Measurements from ENCODE around the gene C2orf49.
A peak's percentile ranks its signal among the peaks of the same experiment; 100 is the strongest.
"Not testable (repeated sequence)": the region's sequence is repeated elsewhere in the genome, so short reads cannot be mapped to it uniquely, and the experiment has no call there.

C2orf49 gene

DNA sequence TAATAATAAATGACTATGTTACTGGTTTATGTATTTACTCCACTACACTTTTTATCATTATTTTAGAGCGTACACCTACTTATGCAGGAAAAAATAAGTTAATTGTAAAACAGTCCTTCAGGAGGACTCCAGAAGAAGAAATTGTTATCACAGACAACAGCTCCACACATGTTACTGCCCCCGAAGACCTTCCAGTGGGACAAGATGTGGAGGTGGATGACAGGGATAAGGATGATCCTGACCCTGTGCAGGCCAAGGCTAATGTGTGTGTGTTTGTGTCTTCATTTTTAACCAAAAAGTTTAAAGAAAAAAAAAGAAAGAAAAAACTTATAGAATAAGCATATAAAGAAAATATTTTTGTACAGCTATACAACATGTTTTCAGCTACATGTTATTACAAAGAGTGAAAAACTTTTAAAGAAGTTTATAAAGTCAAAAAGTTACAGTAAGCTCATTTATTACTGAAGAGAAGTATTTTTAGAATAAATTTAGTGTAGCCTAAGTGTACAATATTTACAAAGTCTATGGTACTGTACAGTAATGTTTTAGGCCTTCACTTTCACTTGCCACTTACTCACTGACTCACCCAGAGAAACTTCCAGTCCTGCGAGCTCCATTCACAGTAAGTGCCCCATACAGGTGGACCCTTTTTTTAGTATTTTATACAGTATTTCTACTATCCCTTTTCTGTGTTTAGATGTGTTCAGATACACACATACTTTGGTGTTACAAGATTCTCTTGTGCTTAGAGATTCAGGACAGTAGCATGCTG lies 15.3 kb upstream of the C2orf49 start:
- no peak for DNase-seq (ENCODE audit: low read depth in 2 of 2)

DNA sequence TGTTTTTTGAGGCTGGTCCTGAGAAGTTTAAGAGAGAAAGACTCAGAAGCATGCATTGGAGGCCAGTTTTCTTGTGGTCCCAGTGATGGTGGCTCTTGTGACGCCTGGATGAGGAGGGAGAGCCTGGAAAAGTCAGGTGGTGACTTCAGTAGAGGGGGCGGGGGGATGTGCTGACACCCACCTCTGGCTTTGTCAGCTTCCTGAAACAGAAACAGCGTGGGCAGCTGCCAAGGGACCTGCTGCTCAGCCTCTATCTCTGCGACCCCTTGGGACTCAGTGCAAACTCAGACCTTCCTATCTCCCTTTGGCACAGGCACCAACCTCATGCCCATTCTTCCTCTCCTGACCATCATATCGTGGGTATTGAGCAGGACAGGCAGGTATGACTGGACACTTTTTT lies 14.2 kb upstream of the C2orf49 start:
- DNase-seq (ENCODE audit: low read depth in 2 of 2), result no peak

GRCh38 chr2:105324101-105324500 lies 13.2 kb upstream of the C2orf49 start:
- DNase-seq (ENCODE audit: low read depth in 2 of 2), result no peak

GRCh38 chr2:105324732-105325131 lies 12.6 kb upstream of the C2orf49 start:
- DNase-seq (ENCODE audit: low read depth in 2 of 2), result no peak

DNA sequence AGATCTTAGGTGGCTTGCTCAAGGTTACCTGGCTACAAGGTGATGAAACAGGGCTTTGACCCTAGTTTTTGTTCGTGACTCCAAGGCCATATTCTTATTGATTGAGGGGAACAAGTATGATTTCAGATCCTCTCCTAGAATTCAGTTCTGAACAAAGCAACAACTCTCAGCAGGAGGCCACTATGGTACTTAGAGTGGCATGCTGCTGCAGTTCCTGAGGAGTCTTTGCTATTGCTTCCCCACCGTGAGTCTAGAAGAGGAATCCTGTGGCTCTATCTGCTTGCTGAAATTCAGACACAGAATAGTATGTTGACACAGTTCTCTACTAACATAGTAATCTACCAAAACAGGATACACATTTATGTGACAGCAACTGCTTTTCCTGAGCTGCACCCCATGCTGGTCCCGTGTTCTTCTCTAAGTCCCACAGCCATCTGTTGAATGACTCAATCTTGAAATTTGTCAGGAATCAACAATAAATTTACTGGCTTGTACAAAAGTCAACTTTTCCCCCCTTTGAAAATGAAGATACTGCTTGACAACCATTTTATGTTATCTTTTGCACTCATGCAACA lies 11.9 kb upstream of the C2orf49 start:
- no peak for DNase-seq (ENCODE audit: low read depth in 2 of 2)

- not testable (repeated sequence) for DNase-seq (ENCODE audit: low read depth in 2 of 2)
Observed at GRCh38 chr2:105327271-105327670, 10.1 kb upstream of the C2orf49 start.

GRCh38 chr2:105327690-105328089 lies 9.7 kb upstream of the C2orf49 start:
- no peak for DNase-seq (ENCODE audit: low read depth in 2 of 2)

DNA sequence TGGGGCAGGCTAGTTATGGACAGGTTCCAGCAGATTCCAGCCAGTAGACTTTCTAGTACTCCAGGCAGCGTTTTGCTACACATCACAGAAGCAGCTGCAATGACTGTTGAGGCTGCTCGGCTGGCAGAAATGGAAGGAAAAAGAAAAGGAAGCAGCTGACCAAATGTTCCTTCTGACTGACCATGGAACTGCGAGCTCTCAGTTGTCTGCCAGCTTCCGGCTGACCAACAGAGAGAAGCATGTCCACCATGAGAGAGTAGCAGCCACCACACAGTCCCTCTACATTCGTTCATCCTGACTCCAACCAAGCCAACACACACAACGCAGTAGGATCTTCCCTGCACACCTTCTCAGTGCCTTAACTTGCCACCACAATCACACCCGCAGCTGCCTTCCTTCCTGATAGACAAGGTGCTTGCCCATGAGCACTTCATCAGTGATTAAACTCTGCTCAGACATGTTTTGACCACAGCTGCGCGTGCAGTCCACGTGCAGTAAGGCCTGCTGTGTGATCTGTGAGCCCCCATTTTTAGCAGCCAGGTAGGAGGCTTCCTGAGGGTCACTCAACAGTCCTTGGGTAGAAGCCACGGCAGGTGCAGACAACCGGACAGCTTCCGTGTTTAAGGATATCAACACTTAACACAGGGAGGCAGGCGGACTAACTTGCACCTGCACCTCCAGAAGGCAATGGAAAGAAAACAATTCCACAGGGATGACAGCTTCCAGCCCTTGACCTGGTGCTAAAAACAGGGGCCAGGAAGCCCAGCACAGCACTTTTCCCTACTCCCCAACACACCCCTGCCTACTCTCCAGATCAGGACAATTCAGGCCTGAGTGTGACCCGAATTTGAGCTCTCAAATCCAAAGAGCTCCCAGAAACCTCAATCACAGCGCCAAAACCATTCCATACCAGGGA lies 8.8 kb upstream of the C2orf49 start:
- DNase-seq (ENCODE audit: low read depth in 2 of 2), result no peak

GRCh38 chr2:105329197-105329554 lies 8.2 kb upstream of the C2orf49 start:
- DNase-seq (ENCODE audit: low read depth in 2 of 2), result no peak

DNA sequence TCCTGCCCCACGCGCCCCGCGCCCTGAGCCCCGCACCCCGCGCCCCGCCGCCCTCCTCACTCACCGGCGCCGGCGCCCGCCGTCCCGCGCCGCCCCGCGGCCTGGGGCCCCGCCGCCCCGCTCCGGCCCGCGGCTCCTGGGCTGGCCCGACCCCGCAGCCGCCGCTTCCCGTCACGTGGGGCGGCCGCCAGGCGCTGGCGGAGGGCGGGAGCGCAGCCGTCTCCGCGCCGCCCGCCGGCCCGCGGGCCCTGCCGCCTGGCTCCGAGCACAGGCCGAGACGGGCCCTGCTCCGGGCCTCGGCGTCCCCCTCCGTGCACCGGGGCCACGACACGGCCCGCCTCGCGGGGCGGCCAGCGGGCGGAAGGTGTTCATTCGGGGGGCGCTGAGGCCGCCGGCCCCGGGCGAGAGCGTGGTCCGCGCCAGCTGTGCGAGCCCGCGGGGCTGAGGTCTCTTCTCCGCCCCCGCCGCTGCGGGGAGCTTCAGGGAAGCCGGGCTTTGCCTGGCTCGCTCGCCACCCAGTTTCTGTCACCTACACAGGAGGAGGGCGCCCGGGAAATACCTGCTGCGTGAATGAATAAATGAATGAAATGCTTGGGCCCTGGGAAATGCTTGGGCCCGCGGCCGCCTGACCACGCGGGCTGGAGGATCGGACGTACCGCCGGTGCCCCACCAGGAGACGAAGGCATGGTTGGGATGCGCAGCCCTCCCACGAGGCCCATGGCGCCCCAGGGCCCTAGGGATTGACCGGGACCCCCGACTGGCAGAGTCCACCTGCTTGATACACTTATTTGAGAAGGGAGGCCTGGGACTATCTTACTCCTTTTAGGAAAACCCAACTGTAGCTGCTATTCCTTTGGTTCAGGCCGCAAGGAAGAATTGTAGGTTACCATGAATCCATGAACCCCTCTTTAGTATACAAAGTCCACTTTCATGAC lies 7.5 kb upstream of the C2orf49 start, which contains the start of gene TGFBRAP1:
TSS of gene TGFBRAP1 (minus strand) at position 175 of the 935 bp plus-strand sequence. CDS start 21,434 bp downstream, outside the sequence.
- DNase-seq (ENCODE audit: low read depth in 2 of 2), result peak; percentile 38 to 48

GRCh38 chr2:105330681-105331375 lies 6.5 kb upstream of the C2orf49 start:
- no peak for DNase-seq (ENCODE audit: low read depth in 2 of 2)

DNA sequence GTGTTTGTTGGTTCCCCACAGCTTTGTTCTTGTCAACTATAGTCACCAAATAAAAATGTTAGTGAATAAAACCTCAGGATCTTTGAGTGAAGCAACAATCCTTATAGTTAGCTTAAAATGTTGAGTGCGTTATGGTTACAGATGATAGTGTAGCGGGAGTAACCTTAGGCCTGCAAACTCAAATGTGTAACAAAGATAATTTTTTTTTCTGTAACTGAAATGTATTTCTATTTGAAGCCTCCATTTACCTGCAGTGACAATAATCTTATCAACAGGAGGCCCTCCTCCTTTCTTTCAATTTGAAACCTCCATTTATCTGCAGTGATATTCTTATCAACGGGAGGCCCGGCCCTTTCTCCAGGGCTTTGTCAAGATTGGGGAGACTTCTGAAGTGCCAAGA lies 3.1 kb upstream of the C2orf49 start:
- DNase-seq (ENCODE audit: low read depth in 2 of 2), result no peak

GRCh38 chr2:105335469-105335868 lies 1.9 kb upstream of the C2orf49 start:
- no peak for DNase-seq (ENCODE audit: low read depth in 2 of 2)

DNA sequence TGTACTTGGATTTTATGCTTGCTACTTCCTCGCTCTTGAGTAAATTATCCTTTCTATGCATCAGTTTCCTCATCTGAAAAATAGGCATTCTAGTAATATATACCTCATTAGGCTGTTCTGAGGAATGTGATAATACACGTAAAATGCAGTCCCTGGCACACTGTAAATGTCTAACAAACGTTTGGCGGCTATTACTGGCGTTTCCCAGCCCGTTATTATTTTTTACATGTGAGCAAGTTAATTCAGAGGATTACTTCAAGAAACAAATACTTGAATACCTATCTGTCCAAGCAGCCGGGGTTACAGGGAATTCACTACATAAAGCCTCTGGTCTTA lies 586 bp upstream of the C2orf49 start:
- DNase-seq (ENCODE audit: low read depth in 2 of 2), result no peak

DNA sequence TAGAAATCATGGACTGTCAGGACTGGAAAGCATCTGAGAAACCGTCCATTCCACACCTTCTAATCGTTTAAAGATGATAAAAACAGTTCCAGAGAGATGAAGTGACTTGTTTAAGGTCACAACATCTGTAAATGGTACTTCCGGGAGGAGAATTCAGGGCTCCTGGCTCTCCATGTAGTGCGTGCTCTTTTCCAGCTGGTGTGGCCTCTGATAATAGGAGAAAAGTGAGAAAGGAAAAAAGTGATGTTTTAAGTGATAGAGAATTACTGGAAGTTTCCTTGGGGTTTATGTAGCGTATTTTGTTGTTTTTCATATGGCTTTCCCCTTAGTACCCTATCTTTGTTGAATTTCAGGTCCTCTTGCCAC lies 663 bp downstream of the C2orf49 start:
- no peak for DNase-seq (ENCODE audit: low read depth in 2 of 2)

DNA sequence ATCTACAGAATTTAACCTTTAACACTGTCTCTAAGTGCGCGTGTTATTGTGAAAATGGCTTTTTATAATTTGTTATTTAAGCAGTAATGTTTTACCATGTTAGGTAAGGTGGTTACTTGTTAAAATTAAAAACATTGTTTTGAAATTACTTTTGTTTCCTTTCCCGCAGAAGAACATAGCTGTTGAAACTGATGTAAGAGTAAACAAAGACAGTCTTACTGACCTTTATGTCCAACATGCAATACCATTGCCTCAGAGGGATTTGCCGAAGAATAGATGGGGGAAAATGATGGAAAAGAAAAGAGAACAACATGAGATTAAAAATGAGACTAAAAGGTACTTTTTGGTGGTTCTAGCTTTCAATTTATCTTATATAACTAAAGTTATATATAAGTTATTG lies 2.1 kb downstream of the C2orf49 start:
- no peak for DNase-seq (ENCODE audit: low read depth in 2 of 2)

- DNase-seq (ENCODE audit: low read depth in 2 of 2), result no peak
Observed at GRCh38 chr2:105344704-105345345, 7.5 kb downstream of the C2orf49 start.

GRCh38 chr2:105357122-105357521 lies 19.8 kb downstream of the C2orf49 start:
- DNase-seq (ENCODE audit: low read depth in 2 of 2), result no peak

- DNase-seq (ENCODE audit: low read depth in 2 of 2), result no peak
Observed at GRCh38 chr2:105358593-105358992, 21.3 kb downstream of the C2orf49 start.

GRCh38 chr2:105361102-105361889 lies 24.0 kb downstream of the C2orf49 start:
- no peak for DNase-seq (ENCODE audit: low read depth in 2 of 2)

Measured in stimulated activated CD8-positive, alpha-beta memory T cell treated with anti-CD3 and anti-CD28 coated beads, Interleukin-15, amount 100 ng/mL, for 48 hours (primary cell).